ENCODE measurements around the gene SHB. TPM values are rescaled to one million over a fixed set of nuclear protein-coding genes. Genes with fewer than 3 reads are reported as not detected.
A peak's percentile ranks its signal among the peaks of the same experiment; 100 is the strongest.

SHB gene
- total and polyA plus RNA-seq, 2 of the 13 experiments (the other 11 are each of a cell fraction or from before 2014, with no cell fraction given): 19.4 to 20.7 TPM

DNA sequence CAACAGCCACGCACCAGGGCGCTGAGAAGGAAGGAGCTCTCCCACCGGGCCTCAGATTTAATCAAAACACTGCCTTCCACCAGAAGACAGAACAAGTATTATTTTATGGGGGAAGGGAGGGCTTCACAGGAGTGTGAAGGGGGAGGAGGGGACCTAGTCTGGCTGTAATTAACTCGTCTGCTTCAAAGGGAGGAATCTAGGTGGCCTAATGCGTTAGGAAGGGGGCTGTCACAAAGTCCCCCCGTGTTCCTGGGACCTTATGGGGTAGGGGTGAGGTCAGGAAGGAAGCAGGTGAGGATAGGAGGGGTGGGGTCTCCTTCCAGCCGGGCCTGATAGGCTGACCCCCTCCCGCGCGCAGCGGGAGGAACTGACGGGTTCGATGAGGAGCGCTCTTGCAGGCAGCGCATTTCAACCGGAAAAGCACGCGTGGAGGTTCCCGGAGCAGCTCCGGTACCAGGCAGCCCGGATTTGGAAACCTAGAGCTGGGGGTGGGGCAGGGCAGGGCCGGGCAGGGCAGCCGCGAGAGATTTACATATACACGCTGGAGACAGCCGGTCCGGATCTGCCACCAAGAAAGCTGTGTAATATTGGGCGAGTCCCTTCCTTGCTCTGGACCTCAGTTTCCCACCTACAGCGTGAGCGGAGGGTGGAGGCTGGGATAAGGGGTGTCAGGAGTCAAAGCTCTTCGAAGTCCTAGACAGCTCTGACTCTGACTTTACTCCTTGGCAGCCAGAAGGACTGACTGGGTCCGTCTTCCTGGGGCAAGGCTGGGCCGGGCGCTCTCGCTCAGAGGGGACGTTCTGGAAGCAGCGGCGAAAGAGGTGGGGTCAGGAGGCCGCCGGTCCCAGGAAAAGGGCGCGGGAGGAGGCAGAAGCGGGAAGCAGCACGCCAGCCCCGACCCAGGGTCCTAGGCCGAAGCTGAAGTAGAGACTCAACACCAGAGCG, 1.8 kb downstream of the SHB start (continued):
- TF ChIP-seq MBNL3 (CRISPR knock-in tag; conservative IDR thresholded peaks at IDR 0.05) (no peak), PHB2 (IDR thresholded peaks at IDR 0.05; ENCODE audit: partially characterized antibody) (no peak), AKAP8 (CRISPR knock-in tag; IDR thresholded peaks at IDR 0.05) (no peak), SOX6 (IDR thresholded peaks at IDR 0.05) (no peak), SOX6 (CRISPR knock-in tag; IDR thresholded peaks at IDR 0.05) (no peak), HOXA3 (CRISPR knock-in tag; IDR thresholded peaks at IDR 0.05) (0 out of 2 replicates have a peak, but pooled peaks have one; percentile 18), ZNF264 (CRISPR knock-in tag; IDR thresholded peaks at IDR 0.05) (no peak), ZMYM3 (CRISPR knock-in tag; IDR thresholded peaks at IDR 0.05) (no peak), ZNF737 (CRISPR knock-in tag; IDR thresholded peaks at IDR 0.05; ENCODE audit: borderline replicate concordance) (no peak), ZFP1 (CRISPR knock-in tag; IDR thresholded peaks at IDR 0.05) (no peak), GATA4 (IDR thresholded peaks at IDR 0.05; ENCODE audit: borderline replicate concordance, low read depth) (no peak), BATF2 (CRISPR knock-in tag; IDR thresholded peaks at IDR 0.05) (no peak), IRF9 (CRISPR knock-in tag; IDR thresholded peaks at IDR 0.05; ENCODE audit: borderline replicate concordance) (0 out of 2 replicates have a peak, but pooled peaks have one; percentile 23), ZNF383 (CRISPR knock-in tag; IDR thresholded peaks at IDR 0.05; ENCODE audit: borderline replicate concordance) (no peak), TAF1 (CRISPR knock-in tag; IDR thresholded peaks at IDR 0.05) (0 out of 2 replicates have a peak, but pooled peaks have one; percentile 22), ZBTB38 (CRISPR knock-in tag; IDR thresholded peaks at IDR 0.05) (no peak), MEF2D (CRISPR knock-in tag; IDR thresholded peaks at IDR 0.05) (no peak), KLF13 (CRISPR knock-in tag; IDR thresholded peaks at IDR 0.05) (no peak), DNMT3B (CRISPR knock-in tag; conservative IDR thresholded peaks at IDR 0.05) (0 out of 2 replicates have a peak, but pooled peaks have one; percentile 79), MIER2 (CRISPR knock-in tag; IDR thresholded peaks at IDR 0.05) (no peak)
- TF ChIP-seq, protein P1, sequence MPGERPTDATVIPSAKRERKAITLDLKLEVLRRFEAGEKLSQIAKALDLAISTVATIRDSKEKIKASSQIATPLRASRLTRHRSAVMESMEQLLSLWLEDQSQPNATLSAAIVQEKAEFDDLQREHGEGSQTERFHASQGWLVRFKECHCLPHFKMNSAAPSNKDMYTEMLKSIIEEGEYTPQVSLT (CRISPR knock-in tag; IDR thresholded peaks at IDR 0.05; ENCODE audit: borderline replicate concordance, low read depth): no peak
- TF ChIP-seq, protein P2, sequence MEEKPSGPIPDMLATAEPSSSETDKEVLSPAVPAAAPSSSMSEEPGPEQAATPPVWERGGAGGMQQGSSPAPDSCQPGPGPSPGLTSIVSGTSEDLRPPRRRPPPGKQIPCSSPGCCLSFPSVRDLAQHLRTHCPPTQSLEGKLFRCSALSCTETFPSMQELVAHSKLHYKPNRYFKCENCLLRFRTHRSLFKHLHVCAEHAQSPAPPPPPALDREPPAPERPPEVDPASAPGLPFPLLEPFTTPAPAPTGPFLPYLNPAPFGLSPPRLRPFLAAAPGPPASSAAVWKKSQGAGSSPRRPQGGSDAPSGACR (CRISPR knock-in tag; IDR thresholded peaks at IDR 0.05): peak; percentile 77; the same call in 1 of the 2 replicates
- TF ChIP-seq, protein P3, sequence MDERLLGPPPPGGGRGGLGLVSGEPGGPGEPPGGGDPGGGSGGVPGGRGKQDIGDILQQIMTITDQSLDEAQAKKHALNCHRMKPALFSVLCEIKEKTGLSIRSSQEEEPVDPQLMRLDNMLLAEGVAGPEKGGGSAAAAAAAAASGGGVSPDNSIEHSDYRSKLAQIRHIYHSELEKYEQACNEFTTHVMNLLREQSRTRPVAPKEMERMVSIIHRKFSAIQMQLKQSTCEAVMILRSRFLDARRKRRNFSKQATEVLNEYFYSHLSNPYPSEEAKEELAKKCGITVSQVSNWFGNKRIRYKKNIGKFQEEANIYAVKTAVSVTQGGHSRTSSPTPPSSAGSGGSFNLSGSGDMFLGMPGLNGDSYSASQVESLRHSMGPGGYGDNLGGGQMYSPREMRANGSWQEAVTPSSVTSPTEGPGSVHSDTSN (CRISPR knock-in tag; IDR thresholded peaks at IDR 0.05): no peak
- TF ChIP-seq, protein P4, sequence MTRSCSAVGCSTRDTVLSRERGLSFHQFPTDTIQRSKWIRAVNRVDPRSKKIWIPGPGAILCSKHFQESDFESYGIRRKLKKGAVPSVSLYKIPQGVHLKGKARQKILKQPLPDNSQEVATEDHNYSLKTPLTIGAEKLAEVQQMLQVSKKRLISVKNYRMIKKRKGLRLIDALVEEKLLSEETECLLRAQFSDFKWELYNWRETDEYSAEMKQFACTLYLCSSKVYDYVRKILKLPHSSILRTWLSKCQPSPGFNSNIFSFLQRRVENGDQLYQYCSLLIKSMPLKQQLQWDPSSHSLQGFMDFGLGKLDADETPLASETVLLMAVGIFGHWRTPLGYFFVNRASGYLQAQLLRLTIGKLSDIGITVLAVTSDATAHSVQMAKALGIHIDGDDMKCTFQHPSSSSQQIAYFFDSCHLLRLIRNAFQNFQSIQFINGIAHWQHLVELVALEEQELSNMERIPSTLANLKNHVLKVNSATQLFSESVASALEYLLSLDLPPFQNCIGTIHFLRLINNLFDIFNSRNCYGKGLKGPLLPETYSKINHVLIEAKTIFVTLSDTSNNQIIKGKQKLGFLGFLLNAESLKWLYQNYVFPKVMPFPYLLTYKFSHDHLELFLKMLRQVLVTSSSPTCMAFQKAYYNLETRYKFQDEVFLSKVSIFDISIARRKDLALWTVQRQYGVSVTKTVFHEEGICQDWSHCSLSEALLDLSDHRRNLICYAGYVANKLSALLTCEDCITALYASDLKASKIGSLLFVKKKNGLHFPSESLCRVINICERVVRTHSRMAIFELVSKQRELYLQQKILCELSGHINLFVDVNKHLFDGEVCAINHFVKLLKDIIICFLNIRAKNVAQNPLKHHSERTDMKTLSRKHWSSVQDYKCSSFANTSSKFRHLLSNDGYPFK (CRISPR knock-in tag; IDR thresholded peaks at IDR 0.05; ENCODE audit: borderline replicate concordance): 0 out of 2 replicates have a peak, but pooled peaks have one; percentile 35

Data from HepG2 (cell line).